H1 (cell line): Measurements from ENCODE around the gene MAOA. TPM values are rescaled to one million over a fixed set of nuclear protein-coding genes. Genes with fewer than 3 reads are reported as not detected.

Experiments
- CTCF ChIA-PET: fragments of 300-600 bp; sonication (Branson Sonifier 250); formaldehyde crosslinking; loops from one replicate; lab custom pipeline; 2021; ENCODE audit not compliant: partially characterized antibody; lab: Charles Lee
- POLR2A ChIA-PET: fragments of 300-600 bp; sonication (Branson Sonifier 250); formaldehyde crosslinking; loops from one replicate; lab custom pipeline; 2021; ENCODE audit warnings: inconsistent platforms; ENCODE audit not compliant: partially characterized antibody; lab: Charles Lee
- DNase-seq, 2 experiments: peaks; one replicate each; pipeline versions ENCODE4 v3.0.0 to v3.0.0-alpha.2; 2010 to 2022; ENCODE audit warnings: low spot score in 2 of 2, low read depth in 1 of 2, mixed read lengths in 1 of 2
- FAIRE-seq: peaks from 2 replicates; lab custom pipeline; 2011; peaks lifted over from hg19 to GRCh38; lab: Jason Lieb, UNC
- H2AFZ ChIP-seq: 2 replicates; pipeline ENCODE4 v1.8.1; 2012; ENCODE audit warnings: low read length, inconsistent platforms
- H2AK5ac ChIP-seq: 2 replicates; pipeline ENCODE4 v1.6.1; 2013; ENCODE audit warnings: low read depth, low read length
- H2BK120ac ChIP-seq: replicated peaks from 2 replicates; pipeline ENCODE3; 2013; ENCODE audit warnings: low read depth, low read length, inconsistent platforms
- H2BK12ac ChIP-seq: 2 replicates; pipeline ENCODE4 v1.6.1; 2013; ENCODE audit warnings: low read depth, low read length
- H2BK15ac ChIP-seq: 2 replicates; pipeline ENCODE4 v1.6.1; 2013; ENCODE audit warnings: low read length
- H2BK20ac ChIP-seq: 2 replicates; pipeline ENCODE4 v1.6.1; 2013; ENCODE audit warnings: low read length
- H2BK5ac ChIP-seq: 2 replicates; pipeline ENCODE4 v1.6.1; 2013; ENCODE audit warnings: low read depth, low read length
- H3K14ac ChIP-seq: 2 replicates; pipeline ENCODE4 v1.6.1; 2013; ENCODE audit warnings: inconsistent platforms; ENCODE audit not compliant: insufficient read length
- H3K18ac ChIP-seq: 2 replicates; pipeline ENCODE4 v1.6.1; 2013; ENCODE audit warnings: low read length; ENCODE audit errors: extremely low read depth
- H3K23ac ChIP-seq: 2 replicates; pipeline ENCODE4 v1.6.1; 2013; ENCODE audit warnings: inconsistent platforms; ENCODE audit not compliant: insufficient read length
- H3K23me2 ChIP-seq: 2 replicates; pipeline ENCODE4 v1.6.1; 2013; ENCODE audit warnings: low read depth, low read length
- H3K27ac ChIP-seq: 2 replicates; pipeline ENCODE4 v1.6.1; 2011; ENCODE audit warnings: low read depth, low read length, inconsistent platforms
- H3K27me3 ChIP-seq, 4 experiments: replicated peaks in 1 of 4; 1 replicate in 1 of 4; 2 replicates in 3 of 4; pipeline versions ENCODE4 v1.6.1 to v1.8.1; 2011 to 2013; ENCODE audit warnings: low read length in 3 of 4, mild to moderate bottlenecking in 3 of 4, inconsistent platforms in 2 of 4, mixed read lengths in 2 of 4, moderate library complexity in 1 of 4; ENCODE audit not compliant: control insufficient read depth in 3 of 4, insufficient read depth in 3 of 4; ENCODE audit errors: extremely low read depth in 1 of 4
- H3K36me3 ChIP-seq, 4 experiments: 2 replicates each; pipeline versions ENCODE4 v1.6.1 to v1.8.1; 2011 to 2013; ENCODE audit warnings: mild to moderate bottlenecking in 4 of 4, low read length in 3 of 4, moderate library complexity in 2 of 4, control low read depth in 1 of 4, inconsistent platforms in 1 of 4; ENCODE audit not compliant: insufficient read depth in 4 of 4, control insufficient read depth in 2 of 4
- H3K4ac ChIP-seq: replicated peaks from 2 replicates; pipeline ENCODE3; 2013; ENCODE audit warnings: low read length, low read depth, mixed read lengths, inconsistent platforms; ENCODE audit not compliant: insufficient read length
- H3K4me1 ChIP-seq, 4 experiments: replicated peaks in 1 of 4; 1 replicate in 1 of 4; 2 replicates in 3 of 4; pipeline versions ENCODE4 v1.6.1 to v1.8.1; 2011 to 2013; ENCODE audit warnings: low read length in 3 of 4, inconsistent platforms in 2 of 4, mixed read lengths in 1 of 4; ENCODE audit not compliant: insufficient read depth in 4 of 4, control insufficient read depth in 3 of 4
- H3K4me2 ChIP-seq, 2 experiments: 2 replicates each; pipeline versions ENCODE4 v1.6.1 to v1.8.1; 2011 to 2013; ENCODE audit warnings: low read depth in 2 of 2, low read length in 2 of 2, control low read depth in 1 of 2, inconsistent platforms in 1 of 2, mild to moderate bottlenecking in 1 of 2; ENCODE audit not compliant: insufficient read depth in 1 of 2
- H3K4me3 ChIP-seq, 4 experiments: fragments of 200-600, 300-600 bp in 1 of 4; sonication (generic), shearing (Covaris generic), sonication (Bioruptor Twin) in 1 of 4; 2 replicates each; pipeline versions ENCODE4 v1.5.1 to v1.8.1; 2011 to 2016; ENCODE audit warnings: low read length in 4 of 4, low read depth in 3 of 4, control low read depth in 2 of 4, inconsistent platforms in 2 of 4, mild to moderate bottlenecking in 2 of 4, mixed read lengths in 1 of 4, moderate library complexity in 1 of 4; ENCODE audit not compliant: insufficient read depth in 2 of 4; ENCODE audit errors: extremely low read depth in 1 of 4
- H3K56ac ChIP-seq: replicated peaks from 2 replicates; pipeline ENCODE3; 2013; ENCODE audit warnings: low read depth, mild to moderate bottlenecking, mixed read lengths, low read length, inconsistent platforms; ENCODE audit not compliant: insufficient read length
- H3K79me1 ChIP-seq: 2 replicates; pipeline ENCODE4 v1.6.1; 2013; ENCODE audit warnings: low read depth, low read length, control low read depth
- H3K79me2 ChIP-seq, 2 experiments: 2 replicates each; pipeline versions ENCODE4 v1.6.1 to v1.8.1; 2012 to 2013; ENCODE audit warnings: low read length in 2 of 2, mild to moderate bottlenecking in 2 of 2, inconsistent platforms in 1 of 2; ENCODE audit not compliant: insufficient read depth in 2 of 2, control insufficient read depth in 1 of 2
- H3K9ac ChIP-seq, 4 experiments: replicated peaks in 1 of 4; 1 replicate in 1 of 4; 2 replicates in 3 of 4; pipeline versions ENCODE4 v1.6.1 to v1.8.1; 2011 to 2013; ENCODE audit warnings: low read depth in 3 of 4, low read length in 3 of 4, control low read depth in 2 of 4, mild to moderate bottlenecking in 2 of 4, moderate library complexity in 2 of 4, inconsistent platforms in 1 of 4; ENCODE audit errors: extremely low read depth in 1 of 4
- H3K9me3 ChIP-seq, 2 experiments: 2 replicates each; pipeline versions ENCODE4 v1.6.1 to v1.8.1; 2012 to 2013; ENCODE audit warnings: mild to moderate bottlenecking in 2 of 2, moderate library complexity in 2 of 2, control low read depth in 1 of 2, inconsistent platforms in 1 of 2, low read depth in 1 of 2, low read length in 1 of 2, mixed read lengths in 1 of 2; ENCODE audit not compliant: insufficient read depth in 2 of 2
- H4K20me1 ChIP-seq, 2 experiments: replicated peaks in 1 of 2; 2 replicates each; pipeline versions ENCODE3 to v1.8.1; 2011 to 2013; ENCODE audit warnings: inconsistent platforms in 2 of 2, low read length in 2 of 2, mild to moderate bottlenecking in 1 of 2; ENCODE audit not compliant: insufficient read depth in 2 of 2, control insufficient read depth in 1 of 2
- H4K5ac ChIP-seq: 2 replicates; pipeline ENCODE4 v1.6.1; 2013; ENCODE audit warnings: low read length, low read depth, mixed read lengths, inconsistent platforms; ENCODE audit not compliant: insufficient read length
- H4K8ac ChIP-seq: 2 replicates; pipeline ENCODE4 v1.8.0; 2013; ENCODE audit warnings: mild to moderate bottlenecking, moderate library complexity, low read length, inconsistent platforms; ENCODE audit not compliant: insufficient read depth; ENCODE audit errors: extremely low read depth
- H4K91ac ChIP-seq: replicated peaks from 2 replicates; pipeline ENCODE3; 2013; ENCODE audit warnings: low read length, mixed read lengths, inconsistent platforms; ENCODE audit not compliant: insufficient read length
- MAFK ChIP-seq: IDR thresholded peaks from 2 replicates; pipeline ENCODE4 v1.6.1; 2012; ENCODE audit warnings: low read depth, mild to moderate bottlenecking, improper control_type of control experiment, low read length
- NANOG ChIP-seq: IDR thresholded peaks from 2 replicates; pipeline ENCODE4 v1.6.1; 2011; ENCODE audit warnings: low read length, low read depth, mild to moderate bottlenecking, inconsistent platforms; ENCODE audit not compliant: insufficient read depth, poor library complexity, severe bottlenecking
- PHF8 ChIP-seq: fragments of 200-600 bp; sonication (generic); conservative IDR thresholded peaks from 2 replicates; pipeline ENCODE4 v1.7.1; 2012; ENCODE audit warnings: low read depth, mild to moderate bottlenecking, inconsistent platforms, low read length, moderate library complexity
- SP1 ChIP-seq: IDR thresholded peaks from 2 replicates; pipeline ENCODE4 v1.6.1; 2011; ENCODE audit warnings: low read depth, low read length
- TCF12 ChIP-seq: IDR thresholded peaks from 2 replicates; pipeline ENCODE4 v1.6.1; 2011; ENCODE audit warnings: low read depth, mild to moderate bottlenecking, low read length
- USF2 ChIP-seq: IDR thresholded peaks from 2 replicates; pipeline ENCODE4 v1.6.1; 2011; ENCODE audit warnings: low read length, improper control_type of control experiment
- WGBS, 2 experiments: shearing (Covaris generic) in 1 of 2; methylation state at CpG; one replicate each; pipeline versions ENCODE4 v1.1.6 to v1.1.7; 2013 to 2015; ENCODE audit warnings: low lambda C conversion rate in 2 of 2, mixed read lengths in 2 of 2, inconsistent platforms in 1 of 2, low coverage in 1 of 2, missing lambda C conversion rate in 1 of 2; ENCODE audit not compliant: insufficient replicate concordance in 2 of 2, insufficient coverage in 1 of 2, insufficient read length in 1 of 2; ENCODE audit errors: extremely low coverage in 1 of 2, missing lambda C conversion rate in 1 of 2; 5-methylcytosine and 5-hydroxymethylcytosine counted together
- polyA plus RNA-seq, 7 experiments: library from polyadenylated mRNA; depleted of rRNA in 3 of 7; stranded (reverse) in 5 of 7; unstranded in 2 of 7; fragments of >200 nt in 5 of 7; fragments of 200-250 nt in 2 of 7; gene quantifications; 1 replicate in 5 of 7; 2 replicates in 1 of 7; 4 replicates in 1 of 7; pipeline versions ENCODE4 v1.2.1 to v1.2.3, GENCODE V29; 2011 to 2013; ENCODE audit warnings: missing spikeins in 2 of 7, mixed read lengths in 2 of 7
- total RNA-seq: library from RNA; stranded (reverse); fragmentation: NEBNext Ultra II Directional; extraction: Animal tissue kit (Norgen Biotek cat#: 25700); gene quantifications from 2 replicates; pipeline ENCODE4 v1.2.1, GENCODE V29; 2021

The MAOA gene
- total and polyA plus RNA-seq, 2 of the 8 experiments (the other 6 are each of a cell fraction or from before 2014, with no cell fraction given), result 2.6 to 8.2 TPM

- TF ChIP-seq TCF12 (no peak), NANOG (no peak), SP1 (no peak), MAFK (no peak), PHF8 (no peak), USF2 (no peak)
- TF ChIP-seq, all 59 proteins: peak for 0
- H3K14ac ChIP-seq, result no peak overlapping the region
- no peak overlapping the region for H2BK5ac ChIP-seq
- no peak overlapping the region for H3K23ac ChIP-seq
- no peak overlapping the region for H3K56ac ChIP-seq
- no peaks in the 10 kb centered on the region for H3K36me3 ChIP-seq
- H4K8ac ChIP-seq, result no peak overlapping the region
- no peak overlapping the region for H2BK15ac ChIP-seq
- H2AFZ ChIP-seq, result no peak overlapping the region
- H3K4me3 ChIP-seq, result no peak overlapping the region
- 100% methylated on average over 1 of the region's 1 CpG; no CpG with 5 or more reads in 1 of the 2 experiments for WGBS, 2 experiments
- no peak overlapping the region for H3K27ac ChIP-seq
- H3K18ac ChIP-seq, result no peak overlapping the region
- no peak overlapping the region for H3K9ac ChIP-seq
- H3K4me2 ChIP-seq, result no peak overlapping the region
- H3K79me2 ChIP-seq, result no peaks in the 10 kb centered on the region
- H3K79me1 ChIP-seq, result no peaks in the 10 kb centered on the region
- H3K4me1 ChIP-seq, result no peaks in the 10 kb centered on the region
- no peaks in the 10 kb centered on the region for H4K20me1 ChIP-seq
- no peaks in the 10 kb centered on the region; a peak in 1 of 7 replicates for H3K27me3 ChIP-seq
- H4K91ac ChIP-seq, result no peak overlapping the region
- H4K5ac ChIP-seq, result no peak overlapping the region
- no peak overlapping the region for H2BK12ac ChIP-seq
- POLR2A ChIA-PET, result no interaction called here
- no peak overlapping the region for H2AK5ac ChIP-seq
- FAIRE-seq (no peak), DNase-seq (no peak)
- no peaks in the 10 kb centered on the region for H3K23me2 ChIP-seq
- H2BK20ac ChIP-seq, result no peak overlapping the region
- no peak overlapping the region for H2BK120ac ChIP-seq
- no peak overlapping the region for H3K4ac ChIP-seq
- no peaks in the 10 kb centered on the region for H3K9me3 ChIP-seq
- CTCF ChIA-PET, result no interaction called here
Observed at GRCh38 chrX:43629229-43629628, 26.9 kb upstream of the MAOA start.
